Fibroblast of skin of scalp (primary cell): ENCODE measurements around the gene TEX264.
"Not testable (repeated sequence)": the region's sequence is repeated elsewhere in the genome, so short reads cannot be mapped to it uniquely, and the experiment has no call there.

Source experiments
- DNase-seq: peaks from one replicate; pipeline ENCODE4 v3.0.0-alpha.2; 2013

The TEX264 gene

DNA sequence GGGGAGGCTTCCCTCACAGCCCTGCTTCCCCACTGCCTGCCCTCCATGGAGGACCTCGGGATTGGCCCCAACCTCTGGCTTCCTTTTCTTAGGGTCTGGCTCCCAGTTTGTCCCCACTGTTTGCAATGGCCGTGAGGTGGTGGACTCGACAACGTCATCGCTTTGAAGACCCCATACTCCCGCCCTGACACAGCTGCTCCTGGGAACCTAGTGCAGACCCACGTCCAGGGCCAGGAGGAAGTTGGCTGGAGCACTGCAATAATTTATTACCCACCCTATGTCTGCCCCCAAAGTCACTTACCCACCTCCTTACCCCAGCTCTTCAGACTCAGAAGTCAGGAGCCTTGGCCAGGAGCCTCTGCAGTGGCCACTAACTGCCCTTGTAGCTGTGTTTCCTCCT is 46.9 kb downstream of the TEX264 start:
- DNase-seq: no peak

GRCh38 chr3:51718547-51719409 is 47.7 kb downstream of the TEX264 start:
- DNase-seq: peak; percentile 21

- no peak for DNase-seq
These were observed 48.5 kb downstream of the TEX264 start for GRCh38 chr3:51719410-51720025.

- no peak for DNase-seq
These were observed 49.4 kb downstream of the TEX264 start for GRCh38 chr3:51720292-51721061.

GRCh38 chr3:51721062-51721745 is 50.2 kb downstream of the TEX264 start:
- no peak for DNase-seq

DNA sequence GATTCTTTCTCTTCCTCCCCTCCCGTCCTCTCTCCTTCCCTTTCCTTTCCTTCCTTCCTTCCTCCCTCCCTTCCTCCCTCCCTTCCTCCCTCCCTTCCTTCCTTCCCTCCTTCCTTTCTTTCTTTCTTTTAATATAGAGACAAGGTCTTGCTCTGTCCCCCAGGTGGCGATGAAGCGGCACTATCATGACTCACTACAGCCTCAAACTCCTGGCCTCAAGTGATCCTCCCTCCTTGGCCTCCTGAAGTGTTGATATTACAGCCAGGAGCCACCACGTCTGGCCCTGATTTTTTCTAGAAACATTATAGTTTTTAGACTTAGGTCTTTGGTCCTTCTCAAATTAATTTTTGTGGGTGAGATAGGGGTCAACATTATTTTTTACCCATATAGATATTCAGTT is 51.3 kb downstream of the TEX264 start:
- no peak for DNase-seq

DNA sequence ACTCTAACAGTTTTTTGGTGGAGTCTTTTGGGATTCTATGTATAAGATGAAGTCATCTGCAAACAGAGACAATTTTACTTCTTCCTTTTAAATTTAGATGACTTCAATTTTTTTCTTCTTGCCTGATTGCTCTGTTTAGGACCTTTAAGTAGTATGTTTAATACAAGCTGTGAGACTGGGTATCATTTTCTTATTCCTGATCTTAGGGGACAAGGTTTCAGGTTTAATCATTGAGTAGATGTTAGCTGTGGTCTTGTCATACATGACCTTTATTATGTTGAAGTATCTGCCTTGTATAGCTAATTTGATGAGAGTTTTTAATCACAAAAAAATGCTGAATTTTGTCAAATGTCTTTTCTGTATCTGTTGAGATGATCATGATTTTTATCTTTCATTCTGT is 56.4 kb downstream of the TEX264 start:
- DNase-seq: no peak

- no peak for DNase-seq
These were observed 58.1 kb downstream of the TEX264 start for GRCh38 chr3:51729042-51729633.

GRCh38 chr3:51733859-51734571 is 63.0 kb downstream of the TEX264 start:
- no peak for DNase-seq

- DNase-seq: no peak
These were observed 63.5 kb downstream of the TEX264 start for GRCh38 chr3:51734572-51734907.

DNA sequence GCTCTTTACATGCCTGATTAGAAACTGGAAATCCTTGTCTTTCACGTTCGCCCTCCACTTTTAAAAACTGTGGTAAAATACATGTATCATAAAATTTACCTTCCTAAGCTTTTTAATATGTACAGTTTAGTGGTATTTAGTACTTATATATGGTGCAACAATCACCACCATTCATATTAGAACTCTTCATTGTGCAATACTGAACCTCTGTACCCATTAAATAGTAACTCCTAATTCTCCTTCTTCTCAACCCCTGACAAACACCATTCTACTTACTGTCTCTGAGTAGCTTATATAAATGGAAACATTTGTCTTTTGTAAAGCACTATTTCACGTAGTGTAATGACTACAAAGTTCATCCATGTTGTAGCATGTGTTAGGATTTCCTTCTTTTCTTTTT is 64.0 kb downstream of the TEX264 start:
- no peak for DNase-seq

DNA sequence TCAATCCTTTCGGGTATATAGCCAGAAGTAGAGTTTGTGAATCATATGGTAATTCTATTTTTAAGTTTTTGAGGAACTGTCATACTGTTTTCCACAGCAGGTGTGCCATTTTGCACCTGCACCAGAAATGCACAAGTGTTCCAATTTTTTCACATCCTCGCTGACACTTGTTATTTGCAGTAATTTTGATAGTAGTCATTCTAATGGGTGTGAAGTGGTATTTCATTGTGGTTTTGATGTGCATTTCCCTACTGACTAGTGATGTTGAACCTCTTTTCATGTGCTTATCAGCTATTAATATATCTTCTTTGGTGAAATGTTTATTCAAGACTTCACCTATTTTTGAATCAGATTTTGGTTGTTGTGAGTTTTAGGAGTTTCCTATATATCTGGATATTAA is 64.9 kb downstream of the TEX264 start:
- no peak for DNase-seq

- no peak for DNase-seq
These were observed 68.1 kb downstream of the TEX264 start for GRCh38 chr3:51739110-51739509.

DNA sequence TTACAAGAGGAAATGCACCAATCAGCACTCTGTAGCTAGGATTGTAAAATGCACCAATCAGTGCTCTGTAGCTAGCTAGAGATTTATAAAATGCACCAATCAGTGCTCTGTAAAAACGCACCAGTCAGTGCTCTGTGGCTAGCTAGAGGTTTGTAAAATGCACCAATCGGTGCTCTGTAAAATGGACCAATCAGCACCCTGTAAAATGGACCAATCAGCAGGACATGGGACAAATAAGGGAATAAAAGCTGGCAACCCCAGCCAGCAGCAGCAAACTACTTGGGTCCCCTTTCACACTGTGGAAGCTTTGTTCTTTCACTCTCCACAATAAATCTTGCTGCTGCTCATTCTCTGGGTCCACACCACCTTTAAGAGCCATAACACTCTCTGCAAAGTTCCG is 71.3 kb downstream of the TEX264 start:
- DNase-seq: not testable (repeated sequence)

DNA sequence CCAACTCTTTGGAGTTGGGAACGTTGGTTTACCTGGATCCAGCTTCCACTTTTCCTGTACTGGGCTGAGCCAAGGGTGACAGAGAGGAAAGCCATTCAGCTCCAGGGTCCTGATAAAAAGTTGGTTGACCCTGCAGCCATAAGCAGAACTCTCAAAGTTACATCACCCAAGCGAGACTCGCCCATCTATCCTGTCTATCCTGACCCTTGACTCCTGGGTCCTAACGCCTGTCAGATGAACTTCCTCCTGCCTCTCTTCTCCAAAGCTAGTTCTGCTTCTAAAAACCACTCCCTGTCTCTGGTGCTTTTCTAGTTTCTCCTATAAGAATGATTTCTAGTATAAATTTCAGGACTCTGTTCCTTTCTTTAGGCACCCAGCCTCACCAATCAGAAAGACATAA is 71.9 kb downstream of the TEX264 start:
- DNase-seq: not testable (repeated sequence)

GRCh38 chr3:51747840-51748239 is 76.8 kb downstream of the TEX264 start:
- DNase-seq: no peak

GRCh38 chr3:51748327-51748726 is 77.3 kb downstream of the TEX264 start:
- no peak for DNase-seq

GRCh38 chr3:51750878-51751277 is 79.8 kb downstream of the TEX264 start:
- no peak for DNase-seq

- no peak for DNase-seq
These were observed 80.2 kb downstream of the TEX264 start for GRCh38 chr3:51751287-51751686.
